Endodermal cell (in vitro differentiated cells): ENCODE measurements around the gene THSD7B. TPM values are rescaled to one million over a fixed set of nuclear protein-coding genes. Genes with fewer than 3 reads are reported as not detected.
"Not testable (repeated sequence)": the region's sequence is repeated elsewhere in the genome, so short reads cannot be mapped to it uniquely, and the experiment has no call there.

Source experiments
- DNase-seq: peaks from one replicate; pipeline ENCODE4 v3.0.0-alpha.2; 2017
- H3K27ac ChIP-seq: 2 replicates; pipeline ENCODE4 v1.5.1; 2013; ENCODE audit warnings: mild to moderate bottlenecking, low read depth, low read length, moderate library complexity
- H3K27me3 ChIP-seq: 2 replicates; pipeline ENCODE4 v1.6.1; 2013; ENCODE audit warnings: mild to moderate bottlenecking, low read length, moderate library complexity; ENCODE audit not compliant: insufficient read depth, control insufficient read depth, poor library complexity, severe bottlenecking
- H3K36me3 ChIP-seq: 2 replicates; pipeline ENCODE4 v1.7.0; 2013; ENCODE audit warnings: mild to moderate bottlenecking, low read length, moderate library complexity; ENCODE audit not compliant: control insufficient read depth, insufficient read depth
- H3K4me1 ChIP-seq: one replicate; pipeline ENCODE4 v1.7.0; 2013; ENCODE audit warnings: low read length; ENCODE audit not compliant: control insufficient read depth, insufficient read depth
- H3K4me3 ChIP-seq: 2 replicates; pipeline ENCODE4 v1.5.1; 2013; ENCODE audit warnings: mild to moderate bottlenecking, low read length, moderate library complexity
- H3K9ac ChIP-seq: 2 replicates; pipeline ENCODE4 v1.6.1; 2013; ENCODE audit warnings: mild to moderate bottlenecking, low read length, moderate library complexity; ENCODE audit not compliant: poor library complexity, severe bottlenecking; ENCODE audit errors: extremely low read depth
- H3K9me3 ChIP-seq: 2 replicates; pipeline ENCODE4 v1.6.1; 2013; ENCODE audit warnings: mild to moderate bottlenecking, low read length, moderate library complexity; ENCODE audit not compliant: control insufficient read depth
- H3K27ac Mint-ChIP-seq: 2 replicates; pipeline ENCODE4 v1.8.0; 2020; ENCODE audit warnings: mixed read lengths
- H3K27me3 Mint-ChIP-seq: 2 replicates; pipeline ENCODE4 v1.8.0; 2021; ENCODE audit warnings: mild to moderate bottlenecking, mixed read lengths; ENCODE audit not compliant: insufficient read depth
- H3K36me3 Mint-ChIP-seq: 2 replicates; pipeline ENCODE4 v1.8.0; 2020; ENCODE audit warnings: low read depth, mixed read lengths
- H3K4me1 Mint-ChIP-seq: 2 replicates; pipeline ENCODE4 v1.8.0; 2020; ENCODE audit warnings: mixed read lengths
- H3K4me3 Mint-ChIP-seq: 2 replicates; pipeline ENCODE4 v1.8.0; 2020; ENCODE audit warnings: mild to moderate bottlenecking, moderate library complexity, mixed read lengths
- H3K9me3 Mint-ChIP-seq: 2 replicates; pipeline ENCODE4 v1.8.0; 2020; ENCODE audit warnings: mild to moderate bottlenecking, mixed read lengths
- CTCF ChIP-seq: fragments of 200-600 bp; sonication (generic); conservative IDR thresholded peaks from 2 replicates; pipeline ENCODE4 v1.5.0; 2021; ENCODE audit warnings: antibody characterized with exemption, mild to moderate bottlenecking
- WGBS, 2 experiments: methylation state at CpG; one replicate each; pipeline versions ENCODE4 v1.1.5 to v1.1.7; 2013; ENCODE audit warnings: missing lambda C conversion rate in 2 of 2, mixed read lengths in 1 of 2; ENCODE audit not compliant: insufficient coverage in 1 of 2, insufficient read length in 1 of 2; 5-methylcytosine and 5-hydroxymethylcytosine counted together
- total RNA-seq, 2 donors: library from RNA; stranded (reverse); fragmentation: NEBNext Ultra II Directional in 1 of 2; extraction: Animal tissue kit (Norgen Biotek cat#: 25700) in 1 of 2; gene quantifications; 2 replicates in 1 of 2; 3 replicates in 1 of 2; pipeline ENCODE4 v1.2.1, GENCODE V29; 2021

THSD7B gene
- total RNA-seq, 2 donors from 2014 or later = 1.8 to 2.6 TPM

- no peak overlapping the region for H3K27ac ChIP-seq
- no peaks in the 10 kb centered on the region for H3K4me1 ChIP-seq
- no peak overlapping the region for H3K4me3 ChIP-seq
- H3K4me3 Mint-ChIP-seq = no peak overlapping the region
- no peaks in the 10 kb centered on the region for H3K36me3 Mint-ChIP-seq
- no peaks in the 10 kb centered on the region for H3K36me3 ChIP-seq
- no peaks in the 10 kb centered on the region for H3K9me3 Mint-ChIP-seq
- H3K27me3 ChIP-seq = no peaks in the 10 kb centered on the region
- TF ChIP-seq CTCF = no peak
- H3K27me3 Mint-ChIP-seq = no peaks in the 10 kb centered on the region
- H3K9ac ChIP-seq = no peak overlapping the region
- H3K4me1 Mint-ChIP-seq = no peaks in the 10 kb centered on the region
- WGBS, 2 experiments = 99 to 100% methylated on average over 2 to 3 of the region's 3 CpGs
- H3K9me3 ChIP-seq = peaks cover 3% of the 10 kb centered on the region
- H3K27ac Mint-ChIP-seq = no peak overlapping the region
- DNase-seq = no peak
Measured at GRCh38 chr2:137570484-137570883, 805.1 kb downstream of the THSD7B start.

GRCh38 chr2:137587834-137588233 is 822.5 kb downstream of the THSD7B start:
- H3K27ac Mint-ChIP-seq, H3K9me3 ChIP-seq, H3K27me3 Mint-ChIP-seq, H3K36me3 Mint-ChIP-seq, H3K27ac ChIP-seq, H3K9ac ChIP-seq, H3K4me3 Mint-ChIP-seq, H3K4me1 Mint-ChIP-seq, H3K36me3 ChIP-seq, H3K4me1 ChIP-seq, H3K4me3 ChIP-seq, H3K27me3 ChIP-seq: not testable (repeated sequence)
- peaks cover 46% of the 10 kb centered on the region for H3K9me3 Mint-ChIP-seq
- peak; percentile 54 for DNase-seq
- WGBS, 2 experiments = 93 to 95% methylated on average over 5 of the region's 5 CpGs

GRCh38 chr2:137588578-137588977 is 823.2 kb downstream of the THSD7B start:
- H3K4me1 ChIP-seq, H3K27ac ChIP-seq, H3K9ac ChIP-seq, H3K36me3 ChIP-seq, DNase-seq, H3K4me1 Mint-ChIP-seq, H3K27ac Mint-ChIP-seq, H3K4me3 Mint-ChIP-seq, H3K27me3 ChIP-seq, H3K27me3 Mint-ChIP-seq, H3K36me3 Mint-ChIP-seq, H3K9me3 ChIP-seq, H3K4me3 ChIP-seq: not testable (repeated sequence)
- WGBS, 2 experiments = no CpG with 5 or more reads among the region's 1 CpG
- peaks cover 39% of the 10 kb centered on the region for H3K9me3 Mint-ChIP-seq

GRCh38 chr2:137590102-137590501 is 824.8 kb downstream of the THSD7B start:
- H3K27me3 ChIP-seq = no peaks in the 10 kb centered on the region
- H3K27ac ChIP-seq = no peak overlapping the region
- TF ChIP-seq CTCF = no peak
- H3K36me3 ChIP-seq = no peaks in the 10 kb centered on the region
- H3K27me3 Mint-ChIP-seq = no peaks in the 10 kb centered on the region
- no peak overlapping the region for H3K9ac ChIP-seq
- no peaks in the 10 kb centered on the region for H3K4me1 ChIP-seq
- no peak overlapping the region for H3K4me3 Mint-ChIP-seq
- no peak overlapping the region for H3K4me3 ChIP-seq
- no peak overlapping the region for H3K27ac Mint-ChIP-seq
- peaks cover 2% of the 10 kb centered on the region for H3K36me3 Mint-ChIP-seq
- H3K9me3 Mint-ChIP-seq = peaks cover 30% of the 10 kb centered on the region
- no peaks in the 10 kb centered on the region for H3K4me1 Mint-ChIP-seq
- DNase-seq = no peak
- H3K9me3 ChIP-seq = no peaks in the 10 kb centered on the region
